ACC112 (cell line): ENCODE results near the gene BBS9.

Experiments
- H2AFZ ChIP-seq: fragments of 200-600 bp; sonication (generic); one replicate; pipeline ENCODE4 v1.6.0; 2017; ENCODE audit warnings: antibody characterized with exemption, low read length; ENCODE audit not compliant: unreplicated experiment
- H3K27ac ChIP-seq: fragments of 200-600 bp; sonication (generic); 2 replicates; pipeline ENCODE4 v1.5.1; 2014; ENCODE audit warnings: low read depth, mild to moderate bottlenecking, antibody characterized with exemption, low read length, moderate library complexity
- H3K27me3 ChIP-seq: fragments of 200-600 bp; sonication (generic); 2 replicates; pipeline ENCODE4 v1.6.1; 2014; ENCODE audit warnings: mild to moderate bottlenecking, antibody characterized with exemption, low read length, moderate library complexity, mixed read lengths; ENCODE audit not compliant: insufficient read depth
- H3K36me3 ChIP-seq: fragments of 200-600 bp; sonication (generic); 2 replicates; pipeline ENCODE4 v1.6.1; 2016; ENCODE audit warnings: mild to moderate bottlenecking, antibody characterized with exemption, low read length, moderate library complexity, mixed read lengths; ENCODE audit not compliant: insufficient read depth
- H3K4me1 ChIP-seq: fragments of 200-600 bp; sonication (generic); one replicate; pipeline ENCODE4 v1.6.1; 2016; ENCODE audit warnings: low read length, mixed read lengths; ENCODE audit not compliant: insufficient read depth, unreplicated experiment, control insufficient read depth
- H3K4me3 ChIP-seq: fragments of 200-600 bp; sonication (generic); 2 replicates; pipeline ENCODE4 v1.5.1; 2014; ENCODE audit warnings: mild to moderate bottlenecking, low read depth, low read length
- H3K79me2 ChIP-seq: fragments of 200-600 bp; sonication (generic); one replicate; pipeline ENCODE4 v1.6.0; 2016; ENCODE audit warnings: low read length; ENCODE audit not compliant: control insufficient read depth, unreplicated experiment, insufficient read depth

The BBS9 gene

GRCh38 chr7:33651998-33652515 lies 522.7 kb downstream of the BBS9 start:
- no peak overlapping the region for H3K27ac ChIP-seq
- no peaks in the 10 kb centered on the region for H3K36me3 ChIP-seq
- no peak overlapping the region for H3K4me3 ChIP-seq
- H3K79me2 ChIP-seq, result no peaks in the 10 kb centered on the region
- H3K4me1 ChIP-seq, result no peaks in the 10 kb centered on the region
- H3K27me3 ChIP-seq, result no peaks in the 10 kb centered on the region
- no peak overlapping the region for H2AFZ ChIP-seq

DNA sequence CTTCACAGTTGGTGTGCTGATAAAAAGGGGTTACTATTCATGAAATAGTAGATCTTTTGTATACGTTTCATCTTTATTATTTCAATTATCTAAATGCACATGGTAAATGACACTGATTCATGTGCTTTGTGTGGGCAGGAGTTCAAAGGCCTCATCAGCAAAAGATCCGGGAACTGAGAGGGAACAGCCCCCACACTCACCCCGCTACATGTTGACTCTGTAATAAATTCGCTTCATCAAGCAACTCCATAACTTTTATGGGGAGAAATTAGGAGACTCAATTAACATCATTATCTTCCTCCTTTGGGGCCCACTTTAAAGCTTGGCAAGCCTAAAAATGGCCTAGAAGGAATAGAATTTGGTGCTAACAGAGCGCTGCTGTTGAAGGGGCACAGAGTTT lies 525.3 kb downstream of the BBS9 start:
- Histone ChIP-seq H3K4me3 (no peak overlapping the region), H3K36me3 (no peaks in the 10 kb centered on the region), H3K79me2 (no peaks in the 10 kb centered on the region), H2AFZ (no peak overlapping the region), H3K27me3 (no peaks in the 10 kb centered on the region), H3K27ac (no peak overlapping the region), H3K4me1 (no peaks in the 10 kb centered on the region)
